H1 (cell line): Measurements from ENCODE around the gene SLAMF6. TPM values are rescaled to one million over a fixed set of nuclear protein-coding genes. Genes with fewer than 3 reads are reported as not detected.

ENCODE experiments used
- CTCF ChIA-PET: fragments of 300-600 bp; sonication (Branson Sonifier 250); formaldehyde crosslinking; loops from one replicate; lab custom pipeline; 2021; ENCODE audit not compliant: partially characterized antibody; lab: Charles Lee
- POLR2A ChIA-PET: fragments of 300-600 bp; sonication (Branson Sonifier 250); formaldehyde crosslinking; loops from one replicate; lab custom pipeline; 2021; ENCODE audit warnings: inconsistent platforms; ENCODE audit not compliant: partially characterized antibody; lab: Charles Lee
- DNase-seq, 2 experiments: peaks; one replicate each; pipeline versions ENCODE4 v3.0.0 to v3.0.0-alpha.2; 2010 to 2022; ENCODE audit warnings: low spot score in 2 of 2, low read depth in 1 of 2, mixed read lengths in 1 of 2
- FAIRE-seq: peaks from 2 replicates; lab custom pipeline; 2011; peaks lifted over from hg19 to GRCh38; lab: Jason Lieb, UNC
- H2AFZ ChIP-seq: 2 replicates; pipeline ENCODE4 v1.8.1; 2012; ENCODE audit warnings: low read length, inconsistent platforms
- H2AK5ac ChIP-seq: 2 replicates; pipeline ENCODE4 v1.6.1; 2013; ENCODE audit warnings: low read depth, low read length
- H2BK120ac ChIP-seq: replicated peaks from 2 replicates; pipeline ENCODE3; 2013; ENCODE audit warnings: low read depth, low read length, inconsistent platforms
- H2BK12ac ChIP-seq: 2 replicates; pipeline ENCODE4 v1.6.1; 2013; ENCODE audit warnings: low read depth, low read length
- H2BK15ac ChIP-seq: 2 replicates; pipeline ENCODE4 v1.6.1; 2013; ENCODE audit warnings: low read length
- H2BK20ac ChIP-seq: 2 replicates; pipeline ENCODE4 v1.6.1; 2013; ENCODE audit warnings: low read length
- H2BK5ac ChIP-seq: 2 replicates; pipeline ENCODE4 v1.6.1; 2013; ENCODE audit warnings: low read depth, low read length
- H3K14ac ChIP-seq: 2 replicates; pipeline ENCODE4 v1.6.1; 2013; ENCODE audit warnings: inconsistent platforms; ENCODE audit not compliant: insufficient read length
- H3K18ac ChIP-seq: 2 replicates; pipeline ENCODE4 v1.6.1; 2013; ENCODE audit warnings: low read length; ENCODE audit errors: extremely low read depth
- H3K23ac ChIP-seq: 2 replicates; pipeline ENCODE4 v1.6.1; 2013; ENCODE audit warnings: inconsistent platforms; ENCODE audit not compliant: insufficient read length
- H3K23me2 ChIP-seq: 2 replicates; pipeline ENCODE4 v1.6.1; 2013; ENCODE audit warnings: low read depth, low read length
- H3K27ac ChIP-seq: 2 replicates; pipeline ENCODE4 v1.6.1; 2011; ENCODE audit warnings: low read depth, low read length, inconsistent platforms
- H3K27me3 ChIP-seq, 4 experiments: replicated peaks in 1 of 4; 1 replicate in 1 of 4; 2 replicates in 3 of 4; pipeline versions ENCODE4 v1.6.1 to v1.8.1; 2011 to 2013; ENCODE audit warnings: low read length in 3 of 4, mild to moderate bottlenecking in 3 of 4, inconsistent platforms in 2 of 4, mixed read lengths in 2 of 4, moderate library complexity in 1 of 4; ENCODE audit not compliant: control insufficient read depth in 3 of 4, insufficient read depth in 3 of 4; ENCODE audit errors: extremely low read depth in 1 of 4
- H3K36me3 ChIP-seq, 4 experiments: 2 replicates each; pipeline versions ENCODE4 v1.6.1 to v1.8.1; 2011 to 2013; ENCODE audit warnings: mild to moderate bottlenecking in 4 of 4, low read length in 3 of 4, moderate library complexity in 2 of 4, control low read depth in 1 of 4, inconsistent platforms in 1 of 4; ENCODE audit not compliant: insufficient read depth in 4 of 4, control insufficient read depth in 2 of 4
- H3K4ac ChIP-seq: replicated peaks from 2 replicates; pipeline ENCODE3; 2013; ENCODE audit warnings: low read length, low read depth, mixed read lengths, inconsistent platforms; ENCODE audit not compliant: insufficient read length
- H3K4me1 ChIP-seq, 4 experiments: replicated peaks in 1 of 4; 1 replicate in 1 of 4; 2 replicates in 3 of 4; pipeline versions ENCODE4 v1.6.1 to v1.8.1; 2011 to 2013; ENCODE audit warnings: low read length in 3 of 4, inconsistent platforms in 2 of 4, mixed read lengths in 1 of 4; ENCODE audit not compliant: insufficient read depth in 4 of 4, control insufficient read depth in 3 of 4
- H3K4me2 ChIP-seq, 2 experiments: 2 replicates each; pipeline versions ENCODE4 v1.6.1 to v1.8.1; 2011 to 2013; ENCODE audit warnings: low read depth in 2 of 2, low read length in 2 of 2, control low read depth in 1 of 2, inconsistent platforms in 1 of 2, mild to moderate bottlenecking in 1 of 2; ENCODE audit not compliant: insufficient read depth in 1 of 2
- H3K4me3 ChIP-seq, 4 experiments: fragments of 200-600, 300-600 bp in 1 of 4; sonication (generic), shearing (Covaris generic), sonication (Bioruptor Twin) in 1 of 4; 2 replicates each; pipeline versions ENCODE4 v1.5.1 to v1.8.1; 2011 to 2016; ENCODE audit warnings: low read length in 4 of 4, low read depth in 3 of 4, control low read depth in 2 of 4, inconsistent platforms in 2 of 4, mild to moderate bottlenecking in 2 of 4, mixed read lengths in 1 of 4, moderate library complexity in 1 of 4; ENCODE audit not compliant: insufficient read depth in 2 of 4; ENCODE audit errors: extremely low read depth in 1 of 4
- H3K56ac ChIP-seq: replicated peaks from 2 replicates; pipeline ENCODE3; 2013; ENCODE audit warnings: low read depth, mild to moderate bottlenecking, mixed read lengths, low read length, inconsistent platforms; ENCODE audit not compliant: insufficient read length
- H3K79me1 ChIP-seq: 2 replicates; pipeline ENCODE4 v1.6.1; 2013; ENCODE audit warnings: low read depth, low read length, control low read depth
- H3K79me2 ChIP-seq, 2 experiments: 2 replicates each; pipeline versions ENCODE4 v1.6.1 to v1.8.1; 2012 to 2013; ENCODE audit warnings: low read length in 2 of 2, mild to moderate bottlenecking in 2 of 2, inconsistent platforms in 1 of 2; ENCODE audit not compliant: insufficient read depth in 2 of 2, control insufficient read depth in 1 of 2
- H3K9ac ChIP-seq, 4 experiments: replicated peaks in 1 of 4; 1 replicate in 1 of 4; 2 replicates in 3 of 4; pipeline versions ENCODE4 v1.6.1 to v1.8.1; 2011 to 2013; ENCODE audit warnings: low read depth in 3 of 4, low read length in 3 of 4, control low read depth in 2 of 4, mild to moderate bottlenecking in 2 of 4, moderate library complexity in 2 of 4, inconsistent platforms in 1 of 4; ENCODE audit errors: extremely low read depth in 1 of 4
- H3K9me3 ChIP-seq, 2 experiments: 2 replicates each; pipeline versions ENCODE4 v1.6.1 to v1.8.1; 2012 to 2013; ENCODE audit warnings: mild to moderate bottlenecking in 2 of 2, moderate library complexity in 2 of 2, control low read depth in 1 of 2, inconsistent platforms in 1 of 2, low read depth in 1 of 2, low read length in 1 of 2, mixed read lengths in 1 of 2; ENCODE audit not compliant: insufficient read depth in 2 of 2
- H4K20me1 ChIP-seq, 2 experiments: replicated peaks in 1 of 2; 2 replicates each; pipeline versions ENCODE3 to v1.8.1; 2011 to 2013; ENCODE audit warnings: inconsistent platforms in 2 of 2, low read length in 2 of 2, mild to moderate bottlenecking in 1 of 2; ENCODE audit not compliant: insufficient read depth in 2 of 2, control insufficient read depth in 1 of 2
- H4K5ac ChIP-seq: 2 replicates; pipeline ENCODE4 v1.6.1; 2013; ENCODE audit warnings: low read length, low read depth, mixed read lengths, inconsistent platforms; ENCODE audit not compliant: insufficient read length
- H4K8ac ChIP-seq: 2 replicates; pipeline ENCODE4 v1.8.0; 2013; ENCODE audit warnings: mild to moderate bottlenecking, moderate library complexity, low read length, inconsistent platforms; ENCODE audit not compliant: insufficient read depth; ENCODE audit errors: extremely low read depth
- H4K91ac ChIP-seq: replicated peaks from 2 replicates; pipeline ENCODE3; 2013; ENCODE audit warnings: low read length, mixed read lengths, inconsistent platforms; ENCODE audit not compliant: insufficient read length
- ASH2L ChIP-seq: fragments of 200-600, 300-600 bp; sonication (generic); IDR thresholded peaks from one replicate; pipeline ENCODE4 v1.7.1; 2017; ENCODE audit warnings: low read length
- CBX5 ChIP-seq: fragments of 300-800, 300-1000 bp; sonication (generic); IDR thresholded peaks from 2 replicates; pipeline ENCODE4 v1.7.1; 2016; ENCODE audit warnings: antibody characterized with exemption, low read length, low read depth
- CBX8 ChIP-seq: fragments of 300-800, 300-1000 bp; sonication (generic); IDR thresholded peaks from 2 replicates; pipeline ENCODE4 v1.7.1; 2016; ENCODE audit warnings: low read depth, low read length, borderline replicate concordance
- CREB1 ChIP-seq: IDR thresholded peaks from 2 replicates; pipeline ENCODE4 v1.6.1; 2012; ENCODE audit warnings: inconsistent platforms
- NRF1 ChIP-seq: IDR thresholded peaks from 2 replicates; pipeline ENCODE4 v1.6.1; 2011; ENCODE audit warnings: mild to moderate bottlenecking, low read depth, low read length, improper control_type of control experiment
- RNF2 ChIP-seq: fragments of 200-900, 300-1000 bp; sonication (generic); IDR thresholded peaks from 2 replicates; pipeline ENCODE4 v1.7.1; 2016; ENCODE audit warnings: borderline replicate concordance, low read depth, mild to moderate bottlenecking, antibody characterized with exemption, low read length; ENCODE audit not compliant: poor library complexity, severe bottlenecking; ENCODE audit errors: missing control alignments
- WGBS, 2 experiments: shearing (Covaris generic) in 1 of 2; methylation state at CpG; one replicate each; pipeline versions ENCODE4 v1.1.6 to v1.1.7; 2013 to 2015; ENCODE audit warnings: low lambda C conversion rate in 2 of 2, mixed read lengths in 2 of 2, inconsistent platforms in 1 of 2, low coverage in 1 of 2, missing lambda C conversion rate in 1 of 2; ENCODE audit not compliant: insufficient replicate concordance in 2 of 2, insufficient coverage in 1 of 2, insufficient read length in 1 of 2; ENCODE audit errors: extremely low coverage in 1 of 2, missing lambda C conversion rate in 1 of 2; 5-methylcytosine and 5-hydroxymethylcytosine counted together
- polyA plus RNA-seq, 7 experiments: library from polyadenylated mRNA; depleted of rRNA in 3 of 7; stranded (reverse) in 5 of 7; unstranded in 2 of 7; fragments of >200 nt in 5 of 7; fragments of 200-250 nt in 2 of 7; gene quantifications; 1 replicate in 5 of 7; 2 replicates in 1 of 7; 4 replicates in 1 of 7; pipeline versions ENCODE4 v1.2.1 to v1.2.3, GENCODE V29; 2011 to 2013; ENCODE audit warnings: missing spikeins in 2 of 7, mixed read lengths in 2 of 7
- total RNA-seq: library from RNA; stranded (reverse); fragmentation: NEBNext Ultra II Directional; extraction: Animal tissue kit (Norgen Biotek cat#: 25700); gene quantifications from 2 replicates; pipeline ENCODE4 v1.2.1, GENCODE V29; 2021
- TF ChIP-seq, protein P1 (sequence below): IDR thresholded peaks from 2 replicates; pipeline ENCODE4 v1.6.1; 2012; ENCODE audit warnings: inconsistent platforms

Gene SLAMF6
- total and polyA plus RNA-seq, 2 of the 8 experiments (the other 6 are each of a cell fraction or from before 2014, with no cell fraction given), result not detected

DNA sequence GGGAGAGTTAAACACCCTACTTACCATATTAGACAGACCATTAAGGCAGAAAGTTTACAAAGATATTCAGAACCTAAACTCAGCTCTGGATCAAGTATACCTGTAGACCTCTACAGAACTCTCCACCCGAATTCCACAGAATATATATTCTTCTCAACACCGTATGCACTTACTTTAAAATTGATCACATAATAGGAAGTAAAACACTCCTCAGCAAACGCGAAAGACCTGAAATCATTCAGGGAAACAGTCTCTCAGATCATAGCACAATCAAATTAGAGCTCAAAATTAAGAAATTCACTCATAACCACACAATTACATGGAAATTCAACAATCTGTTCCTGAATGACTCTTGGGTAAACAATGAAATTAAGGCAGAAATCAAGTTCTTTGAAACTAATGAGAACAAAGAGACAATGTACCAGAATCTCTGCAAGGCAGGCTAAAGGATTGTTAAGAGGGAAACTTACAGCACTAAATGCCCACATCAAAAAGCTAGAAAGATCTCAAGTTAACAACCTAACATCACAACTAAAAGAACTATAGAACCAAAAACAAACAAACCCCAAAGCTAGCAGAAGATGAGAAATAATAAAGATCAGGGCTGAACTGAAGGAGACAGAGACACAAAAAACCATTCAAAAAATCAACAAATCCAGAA, 37.1 kb upstream of the SLAMF6 start:
- H3K4me1 ChIP-seq, result no peaks in the 10 kb centered on the region
- H3K9ac ChIP-seq, result no peak overlapping the region
- H3K23me2 ChIP-seq, result no peaks in the 10 kb centered on the region
- POLR2A ChIA-PET, result no interaction called here
- H3K27me3 ChIP-seq, result no peaks in the 10 kb centered on the region
- CTCF ChIA-PET, result interaction anchor here (1.8 to 3.2 kb wide), 3 partner anchors 10 to 121 kb away, joined by 3 to 10 read pairs (median 6); no protein-coding TSS in a partner anchor
- no peak overlapping the region for H4K5ac ChIP-seq
- H3K4me2 ChIP-seq, result no peak overlapping the region
- no peak overlapping the region for H2AFZ ChIP-seq
- H3K36me3 ChIP-seq, result no peaks in the 10 kb centered on the region
- H3K79me1 ChIP-seq, result no peaks in the 10 kb centered on the region
- no peak overlapping the region for H2BK120ac ChIP-seq
- H3K27ac ChIP-seq, result no peak overlapping the region
- H4K91ac ChIP-seq, result no peak overlapping the region
- no peak overlapping the region for H2AK5ac ChIP-seq
- H3K4me3 ChIP-seq, result no peak overlapping the region
- H2BK12ac ChIP-seq, result no peak overlapping the region
- no peak overlapping the region for H3K4ac ChIP-seq
- no peak overlapping the region for H2BK5ac ChIP-seq
- 82% methylated on average over 4 of the region's 4 CpGs; no CpG with 5 or more reads in 1 of the 2 experiments for WGBS, 2 experiments
- H3K9me3 ChIP-seq, result no peaks in the 10 kb centered on the region; a peak in 2 of 4 replicates
- H4K8ac ChIP-seq, result no peak overlapping the region
- no peaks in the 10 kb centered on the region for H3K79me2 ChIP-seq
- no peak overlapping the region for H2BK15ac ChIP-seq
- no peak overlapping the region for H3K14ac ChIP-seq
- FAIRE-seq (no peak), DNase-seq (no peak)
- no peak overlapping the region for H3K56ac ChIP-seq
- no peaks in the 10 kb centered on the region for H4K20me1 ChIP-seq
- H3K18ac ChIP-seq, result no peak overlapping the region
- no peak overlapping the region for H3K23ac ChIP-seq
- no peak overlapping the region for H2BK20ac ChIP-seq
- TF ChIP-seq CBX8, result no peak
- TF ChIP-seq ASH2L, result no peak
- TF ChIP-seq NRF1, result no peak
- TF ChIP-seq, protein P1, sequence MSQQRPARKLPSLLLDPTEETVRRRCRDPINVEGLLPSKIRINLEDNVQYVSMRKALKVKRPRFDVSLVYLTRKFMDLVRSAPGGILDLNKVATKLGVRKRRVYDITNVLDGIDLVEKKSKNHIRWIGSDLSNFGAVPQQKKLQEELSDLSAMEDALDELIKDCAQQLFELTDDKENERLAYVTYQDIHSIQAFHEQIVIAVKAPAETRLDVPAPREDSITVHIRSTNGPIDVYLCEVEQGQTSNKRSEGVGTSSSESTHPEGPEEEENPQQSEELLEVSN, result no peak
- TF ChIP-seq CREB1, result no peak
- TF ChIP-seq CBX5, result no peak
- TF ChIP-seq RNF2, result no peak
